ENCODE measurements around the gene BTBD9. TPM values are rescaled to one million over a fixed set of nuclear protein-coding genes. Genes with fewer than 3 reads are reported as not detected.

BTBD9 gene
- total and polyA plus RNA-seq, 2 donors (not counting 1 experiment from before 2014, with no cell fraction given) = 4.1 to 48.9 TPM

DNA sequence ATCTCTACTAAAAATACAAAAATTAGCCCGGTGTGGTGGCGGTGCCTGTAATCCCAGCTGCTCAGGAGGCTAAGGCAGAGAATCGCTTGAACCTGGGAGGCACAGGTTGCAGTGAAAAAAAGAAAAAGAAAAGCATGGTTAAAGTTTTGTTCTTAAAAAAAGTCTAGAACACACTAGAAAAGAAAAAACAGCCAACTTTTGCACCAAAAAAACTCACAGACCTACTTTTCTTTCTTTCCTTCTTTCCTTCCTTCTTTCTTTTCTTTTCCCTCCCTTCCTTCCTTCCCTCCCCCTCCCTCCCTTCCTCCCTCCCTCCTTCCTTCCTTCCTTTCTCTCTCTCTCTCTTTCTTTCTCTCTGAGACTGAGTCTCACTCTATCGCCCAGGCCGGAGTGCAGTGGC lies 204.4 kb downstream of the BTBD9 start:
- WGBS (ENCODE audit: insufficient coverage) = no CpG with 5 or more reads among the region's 5 CpGs
- no peak overlapping the region for H3K4me3 Mint-ChIP-seq

GRCh38 chr6:38434051-38434450 lies 205.7 kb downstream of the BTBD9 start:
- Mint-ChIP-seq H3K27me3 (no peaks in the 10 kb centered on the region), H3K9me3 (ENCODE audit: insufficient read depth) (peaks cover 4% of the 10 kb centered on the region), H3K4me1 (peaks cover 40% of the 10 kb centered on the region), H3K4me3 (no peak overlapping the region), H3K27ac (no peak overlapping the region)
- H4K20me1 ChIP-seq (ENCODE audit: control insufficient read depth, insufficient read depth, low read length, poor library complexity, severe bottlenecking) = no peaks in the 10 kb centered on the region
- no peak overlapping the region for H3K27ac ChIP-seq (ENCODE audit: low read length in 2 of 2)
- H3K27me3 ChIP-seq (replicated peaks in 1 of 4; ENCODE audit: control extremely low read depth in 1 of 4, control insufficient read depth in 3 of 4, insufficient read depth in 4 of 4, low read length in 3 of 4) = no peaks in the 10 kb centered on the region
- no peak overlapping the region for H2AFZ ChIP-seq (ENCODE audit: insufficient read depth, low read depth, low read length, poor library complexity, severe bottlenecking)
- H3K4me1 ChIP-seq (ENCODE audit: control insufficient read depth in 2 of 2, insufficient read depth in 2 of 2, low read length in 2 of 2) = no peaks in the 10 kb centered on the region
- H3K4me2 ChIP-seq (replicated peaks; ENCODE audit: low read depth, low read length, poor library complexity, severe bottlenecking) = no peak overlapping the region
- ChIA-PET CTCF (no interaction called here), POLR2A (no interaction called here)
- no peak for TF ChIP-seq EZH2 (IDR thresholded peaks at IDR 0.05; ENCODE audit: borderline replicate concordance, insufficient read depth, low read depth, low read length, poor library complexity, severe bottlenecking)
- no peak for TF ChIP-seq CTCF (IDR thresholded peaks at IDR 0.05)
- H3K36me3 ChIP-seq (replicated peaks in 1 of 2; ENCODE audit: control extremely low read depth in 1 of 2, control insufficient read depth in 1 of 2, extremely low read depth in 1 of 2, insufficient read depth in 2 of 2, low read length in 1 of 2) = no peaks in the 10 kb centered on the region
- DNase-seq = no peak
- WGBS (ENCODE audit: insufficient coverage) = 100% methylated on average over 1 of the region's 1 CpG
- no peaks in the 10 kb centered on the region for H3K79me2 ChIP-seq (ENCODE audit: control insufficient read depth, insufficient read depth, low read length)
- no peak for ATAC-seq (ENCODE audit: low read depth)
- no peak overlapping the region for H3K9ac ChIP-seq (ENCODE audit: low read length)
- intact Hi-C loops (cut with micrococcal nuclease) = no loop called here
- H3K4me3 ChIP-seq (ENCODE audit: control extremely low read depth in 1 of 5, extremely low read depth in 1 of 5, insufficient read depth in 1 of 5, low read depth in 2 of 5, low read length in 4 of 5) = no peak overlapping the region
- H3K9me3 ChIP-seq (ENCODE audit: control extremely low read depth in 1 of 3, control insufficient read depth in 2 of 3, insufficient read depth in 1 of 3, low read length in 2 of 3) = peaks cover 0 to 7% (median 4%) of the 10 kb centered on the region in 3 donors

More for the DNA sequence above, 204.4 kb downstream of the BTBD9 start:
- no peak overlapping the region for H3K9ac ChIP-seq (ENCODE audit: low read length)
- no peak overlapping the region for H2AFZ ChIP-seq (ENCODE audit: insufficient read depth, low read depth, low read length, poor library complexity, severe bottlenecking)
- DNase-seq = no peak
- no peaks in the 10 kb centered on the region for H3K79me2 ChIP-seq (ENCODE audit: control insufficient read depth, insufficient read depth, low read length)
- H3K9me3 Mint-ChIP-seq (ENCODE audit: insufficient read depth) = peaks cover 4% of the 10 kb centered on the region
- no peaks in the 10 kb centered on the region for H3K27me3 ChIP-seq (replicated peaks in 1 of 4; ENCODE audit: control extremely low read depth in 1 of 4, control insufficient read depth in 3 of 4, insufficient read depth in 4 of 4, low read length in 3 of 4)
- H4K20me1 ChIP-seq (ENCODE audit: control insufficient read depth, insufficient read depth, low read length, poor library complexity, severe bottlenecking) = no peaks in the 10 kb centered on the region
- intact Hi-C loops (cut with micrococcal nuclease) = no loop called here
- CTCF ChIA-PET = no interaction called here
- no peak for ATAC-seq (ENCODE audit: low read depth)
- H3K27ac Mint-ChIP-seq = no peak overlapping the region
- TF ChIP-seq CTCF (IDR thresholded peaks at IDR 0.05) (no peak), EZH2 (IDR thresholded peaks at IDR 0.05; ENCODE audit: borderline replicate concordance, insufficient read depth, low read depth, low read length, poor library complexity, severe bottlenecking) (no peak)
- H3K27me3 Mint-ChIP-seq = no peaks in the 10 kb centered on the region
- peaks cover 0 to 6% (median 4%) of the 10 kb centered on the region in 3 donors for H3K9me3 ChIP-seq (ENCODE audit: control extremely low read depth in 1 of 3, control insufficient read depth in 2 of 3, insufficient read depth in 1 of 3, low read length in 2 of 3)
- no peaks in the 10 kb centered on the region for H3K36me3 ChIP-seq (replicated peaks in 1 of 2; ENCODE audit: control extremely low read depth in 1 of 2, control insufficient read depth in 1 of 2, extremely low read depth in 1 of 2, insufficient read depth in 2 of 2, low read length in 1 of 2)
- H3K27ac ChIP-seq (ENCODE audit: low read length in 2 of 2) = no peak overlapping the region
- no peak overlapping the region for H3K4me2 ChIP-seq (replicated peaks; ENCODE audit: low read depth, low read length, poor library complexity, severe bottlenecking)
- POLR2A ChIA-PET = no interaction called here
- H3K4me1 ChIP-seq (ENCODE audit: control insufficient read depth in 2 of 2, insufficient read depth in 2 of 2, low read length in 2 of 2) = no peaks in the 10 kb centered on the region
- H3K4me1 Mint-ChIP-seq = peaks cover 34% of the 10 kb centered on the region
- no peak overlapping the region for H3K4me3 ChIP-seq (ENCODE audit: control extremely low read depth in 1 of 5, extremely low read depth in 1 of 5, insufficient read depth in 1 of 5, low read depth in 2 of 5, low read length in 4 of 5)

All from B cell (primary cell).